Endothelial cell of umbilical vein (primary cell): Measurements from ENCODE around the gene PTPN13. TPM values are rescaled to one million over a fixed set of nuclear protein-coding genes. Genes with fewer than 3 reads are reported as not detected.

ENCODE experiments used
- BruUV-seq: library from RNA; stranded (reverse); fragments of 400-500 nt; replicated peaks from 2 replicates; lab custom pipeline; 2021; lab: Mats Ljungman, UMichigan
- CTCF ChIA-PET: fragments of 300-600, 350-600 bp; sonication (Branson Sonifier 250); formaldehyde crosslinking; loops from one replicate; lab custom pipeline; 2021; ENCODE audit warnings: antibody characterized with exemption, inconsistent platforms; lab: Charles Lee
- POLR2A ChIA-PET: fragments of 300-600, 350-600 bp; sonication (Branson Sonifier 250); formaldehyde crosslinking; loops from one replicate; lab custom pipeline; 2021; ENCODE audit warnings: antibody characterized with exemption, inconsistent platforms; lab: Charles Lee
- DNase-seq: peaks from one replicate; pipeline ENCODE4 v3.0.0-alpha.2; 2011; ENCODE audit warnings: low read depth, low spot score
- FAIRE-seq: peaks from 2 replicates; lab custom pipeline; 2011; peaks lifted over from hg19 to GRCh38; lab: Jason Lieb, UNC
- H2AFZ ChIP-seq: 2 replicates; pipeline ENCODE4 v1.6.0; 2012; ENCODE audit warnings: low read depth, low read length, control low read depth, inconsistent platforms
- H3K27ac ChIP-seq: 2 replicates; pipeline ENCODE4 v1.5.1; 2011; ENCODE audit warnings: low read depth, mild to moderate bottlenecking, control low read depth, low read length, moderate library complexity; ENCODE audit not compliant: insufficient read depth
- H3K27me3 ChIP-seq, 2 experiments: 2 replicates each; pipeline versions ENCODE4 v1.6.0 to v1.6.1; 2011; ENCODE audit warnings: low read length in 2 of 2, mixed read lengths in 1 of 2; ENCODE audit not compliant: control insufficient read depth in 2 of 2, insufficient read depth in 2 of 2
- H3K36me3 ChIP-seq, 2 experiments: 2 replicates in 1 of 2; 3 replicates in 1 of 2; pipeline ENCODE4 v1.5.1; 2011; ENCODE audit warnings: low read length in 2 of 2, mild to moderate bottlenecking in 1 of 2, moderate library complexity in 1 of 2; ENCODE audit not compliant: control insufficient read depth in 2 of 2, insufficient read depth in 2 of 2; ENCODE audit errors: extremely low read depth in 1 of 2
- H3K4me1 ChIP-seq: 3 replicates; pipeline ENCODE4 v1.5.1; 2011; ENCODE audit warnings: mild to moderate bottlenecking, low read length; ENCODE audit not compliant: control insufficient read depth, insufficient read depth; ENCODE audit errors: extremely low read depth
- H3K4me2 ChIP-seq: 2 replicates; pipeline ENCODE4 v1.6.1; 2011; ENCODE audit warnings: low read length, control low read depth, mixed read lengths; ENCODE audit not compliant: insufficient read depth
- H3K4me3 ChIP-seq, 3 experiments: fragments of 200-600 bp in 1 of 3; sonication (generic), shearing (Covaris generic) in 1 of 3; replicated peaks in 1 of 3; 2 replicates each; pipeline ENCODE4 v1.5.1; 2011 to 2016; ENCODE audit warnings: control low read depth in 3 of 3, low read length in 3 of 3, mild to moderate bottlenecking in 2 of 3, inconsistent platforms in 1 of 3, low read depth in 1 of 3, moderate library complexity in 1 of 3; ENCODE audit not compliant: insufficient read depth in 1 of 3
- H3K79me2 ChIP-seq: 2 replicates; pipeline ENCODE4 v1.6.0; 2012; ENCODE audit warnings: low read length, inconsistent platforms; ENCODE audit not compliant: control insufficient read depth, insufficient read depth
- H3K9ac ChIP-seq: replicated peaks from 2 replicates; pipeline ENCODE3; 2011; ENCODE audit warnings: low read length, control low read depth; ENCODE audit not compliant: insufficient read depth; ENCODE audit errors: extremely low read depth
- H3K9me1 ChIP-seq: replicated peaks from 3 replicates; pipeline ENCODE4 v1.6.0; 2011; ENCODE audit warnings: mild to moderate bottlenecking, low read length; ENCODE audit not compliant: control insufficient read depth, insufficient read depth; ENCODE audit errors: extremely low read depth
- H3K9me3 ChIP-seq: replicated peaks from 2 replicates; pipeline ENCODE4 v1.5.1; 2012; ENCODE audit warnings: low read length, inconsistent platforms; ENCODE audit not compliant: control insufficient read depth, insufficient read depth
- H4K20me1 ChIP-seq: replicated peaks from 2 replicates; pipeline ENCODE3; 2011; ENCODE audit warnings: mild to moderate bottlenecking, low read length; ENCODE audit not compliant: control insufficient read depth, insufficient read depth; ENCODE audit errors: extremely low read depth
- EZH2 ChIP-seq: IDR thresholded peaks from 2 replicates; pipeline ENCODE4 v1.6.1; 2012; ENCODE audit warnings: borderline replicate concordance, low read depth, mild to moderate bottlenecking, moderate library complexity, low read length, inconsistent platforms; ENCODE audit not compliant: severe bottlenecking
- FOS ChIP-seq: IDR thresholded peaks from 2 replicates; pipeline ENCODE4 v1.6.1; 2011; ENCODE audit warnings: mild to moderate bottlenecking, low read length, moderate library complexity, borderline replicate concordance; ENCODE audit not compliant: insufficient read depth
- GATA2 ChIP-seq: IDR thresholded peaks from 2 replicates; pipeline ENCODE4 v1.7.0; 2011; ENCODE audit warnings: low read depth, mild to moderate bottlenecking, moderate library complexity, mixed read lengths, low read length; ENCODE audit not compliant: insufficient read length, insufficient read depth
- JUN ChIP-seq: IDR thresholded peaks from 2 replicates; pipeline ENCODE4 v1.6.1; 2011; ENCODE audit warnings: borderline replicate concordance, low read depth; ENCODE audit not compliant: insufficient read length, insufficient read depth
- MYC ChIP-seq: IDR thresholded peaks from one replicate; pipeline ENCODE4 v1.6.1; 2011; ENCODE audit warnings: mild to moderate bottlenecking, low read depth, low read length
- POLR2A ChIP-seq: IDR thresholded peaks from 2 replicates; pipeline ENCODE4 v1.6.1; 2012; ENCODE audit warnings: low read depth, mild to moderate bottlenecking, control low read depth, low read length
- POLR2AphosphoS5 ChIP-seq: IDR thresholded peaks from 2 replicates; pipeline ENCODE4 v1.6.1; 2012; ENCODE audit warnings: low read depth, mild to moderate bottlenecking, control low read depth, low read length, moderate library complexity; ENCODE audit not compliant: insufficient read depth
- dilution Hi-C: fragments of 300-500 bp; cut with MboI; formaldehyde crosslinking; loops from one replicate; pipeline ENCODE4 v1.15.0; 2019; ENCODE audit warnings: low sequenced_read_pairs; ENCODE audit not compliant: extremely low pct_ligation_motif_present
- intact Hi-C: fragments of 100-400 bp; cut with micrococcal nuclease; formaldehyde crosslinking; loops from one replicate; pipeline ENCODE4 v1.10.0; 2022
- polyA plus RNA-seq, 4 experiments: library from polyadenylated mRNA; depleted of rRNA in 3 of 4; stranded (reverse) in 3 of 4; unstranded in 1 of 4; fragments of >200 nt; gene quantifications; 2 replicates each; pipeline versions ENCODE4 v1.2.1 to v1.2.3, GENCODE V29; 2011 to 2012; ENCODE audit warnings: missing spikeins in 1 of 4
- total RNA-seq: library from RNA; stranded (reverse); gene quantifications from 2 replicates; pipeline ENCODE4 v1.2.3, GENCODE V29; 2021
- TF ChIP-seq, protein P1 (sequence below): IDR thresholded peaks from 2 replicates; pipeline ENCODE4 v1.6.1; 2011; ENCODE audit not compliant: insufficient read depth, insufficient read length
- TF ChIP-seq, protein P2 (sequence below), 2 donors: IDR thresholded peaks; 1 replicate in 1 of 2; 2 replicates in 1 of 2; pipeline ENCODE4 v1.5.1; 2011; ENCODE audit warnings: low read length in 2 of 2, mild to moderate bottlenecking in 2 of 2, moderate library complexity in 2 of 2, control low read depth in 1 of 2, inconsistent platforms in 1 of 2, low read depth in 1 of 2; ENCODE audit not compliant: insufficient read depth in 1 of 2; ENCODE audit errors: extremely low read depth in 1 of 2

Gene PTPN13
- total and polyA plus RNA-seq, 2 donors (not counting 3 experiments of a cell fraction or from before 2014, with no cell fraction given) = 0.69 to 2.9 TPM

DNA sequence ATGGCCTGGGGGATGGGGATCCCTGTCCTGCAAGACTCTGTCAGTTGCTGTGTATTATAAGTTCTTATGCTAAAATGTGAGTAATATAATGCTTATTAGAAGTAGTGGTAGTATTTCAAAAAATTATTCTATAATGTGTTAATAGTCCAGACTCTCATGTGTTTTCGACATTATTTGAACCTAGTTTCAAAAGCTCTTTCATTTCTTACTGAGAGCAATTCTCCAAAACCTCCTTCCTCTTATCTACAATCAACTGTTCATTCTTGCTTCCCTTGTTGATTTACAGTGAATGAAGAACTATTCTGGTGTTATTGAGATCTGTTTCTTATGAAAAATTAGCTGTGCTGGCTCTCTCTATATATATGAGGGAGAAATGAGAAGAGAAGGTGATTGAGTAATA is 32.9 kb upstream of the PTPN13 start:
- H4K20me1 ChIP-seq = no peaks in the 10 kb centered on the region
- no peak overlapping the region for H3K4me3 ChIP-seq
- H3K27ac ChIP-seq = no peak overlapping the region
- H3K9me3 ChIP-seq = no peaks in the 10 kb centered on the region
- no TSS peak for BruUV-seq
- no peak overlapping the region for H3K9ac ChIP-seq
- ChIA-PET POLR2A (no interaction called here), CTCF (interaction anchor here (1.1 kb wide), 1 partner anchor 24 kb away, joined by 3 read pairs; no protein-coding TSS in a partner anchor)
- TF ChIP-seq POLR2AphosphoS5 (no peak), JUN (no peak), EZH2 (no peak), FOS (no peak), MYC (no peak), GATA2 (no peak), POLR2A (no peak)
- TF ChIP-seq, protein P1, sequence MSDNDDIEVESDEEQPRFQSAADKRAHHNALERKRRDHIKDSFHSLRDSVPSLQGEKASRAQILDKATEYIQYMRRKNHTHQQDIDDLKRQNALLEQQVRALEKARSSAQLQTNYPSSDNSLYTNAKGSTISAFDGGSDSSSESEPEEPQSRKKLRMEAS = no peak
- TF ChIP-seq, protein P2, sequence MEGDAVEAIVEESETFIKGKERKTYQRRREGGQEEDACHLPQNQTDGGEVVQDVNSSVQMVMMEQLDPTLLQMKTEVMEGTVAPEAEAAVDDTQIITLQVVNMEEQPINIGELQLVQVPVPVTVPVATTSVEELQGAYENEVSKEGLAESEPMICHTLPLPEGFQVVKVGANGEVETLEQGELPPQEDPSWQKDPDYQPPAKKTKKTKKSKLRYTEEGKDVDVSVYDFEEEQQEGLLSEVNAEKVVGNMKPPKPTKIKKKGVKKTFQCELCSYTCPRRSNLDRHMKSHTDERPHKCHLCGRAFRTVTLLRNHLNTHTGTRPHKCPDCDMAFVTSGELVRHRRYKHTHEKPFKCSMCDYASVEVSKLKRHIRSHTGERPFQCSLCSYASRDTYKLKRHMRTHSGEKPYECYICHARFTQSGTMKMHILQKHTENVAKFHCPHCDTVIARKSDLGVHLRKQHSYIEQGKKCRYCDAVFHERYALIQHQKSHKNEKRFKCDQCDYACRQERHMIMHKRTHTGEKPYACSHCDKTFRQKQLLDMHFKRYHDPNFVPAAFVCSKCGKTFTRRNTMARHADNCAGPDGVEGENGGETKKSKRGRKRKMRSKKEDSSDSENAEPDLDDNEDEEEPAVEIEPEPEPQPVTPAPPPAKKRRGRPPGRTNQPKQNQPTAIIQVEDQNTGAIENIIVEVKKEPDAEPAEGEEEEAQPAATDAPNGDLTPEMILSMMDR (IDR thresholded peaks at IDR 0.05; ENCODE audit: extremely low read depth in 1 of 2, insufficient read depth in 1 of 2, low read depth in 1 of 2, low read length in 2 of 2) = no peak
- FAIRE-seq (no peak), DNase-seq (no peak)
- peaks cover 6% of the 10 kb centered on the region for H3K4me1 ChIP-seq
- dilution Hi-C loops (no loop called here), intact Hi-C loops (no loop called here)
- H2AFZ ChIP-seq = no peak overlapping the region
- no peaks in the 10 kb centered on the region for H3K9me1 ChIP-seq
- H3K36me3 ChIP-seq = no peaks in the 10 kb centered on the region
- H3K27me3 ChIP-seq = no peaks in the 10 kb centered on the region
- H3K79me2 ChIP-seq = no peaks in the 10 kb centered on the region
- no peak overlapping the region for H3K4me2 ChIP-seq
